Measurements from ENCODE around the gene GRID2.

GRID2 gene

DNA sequence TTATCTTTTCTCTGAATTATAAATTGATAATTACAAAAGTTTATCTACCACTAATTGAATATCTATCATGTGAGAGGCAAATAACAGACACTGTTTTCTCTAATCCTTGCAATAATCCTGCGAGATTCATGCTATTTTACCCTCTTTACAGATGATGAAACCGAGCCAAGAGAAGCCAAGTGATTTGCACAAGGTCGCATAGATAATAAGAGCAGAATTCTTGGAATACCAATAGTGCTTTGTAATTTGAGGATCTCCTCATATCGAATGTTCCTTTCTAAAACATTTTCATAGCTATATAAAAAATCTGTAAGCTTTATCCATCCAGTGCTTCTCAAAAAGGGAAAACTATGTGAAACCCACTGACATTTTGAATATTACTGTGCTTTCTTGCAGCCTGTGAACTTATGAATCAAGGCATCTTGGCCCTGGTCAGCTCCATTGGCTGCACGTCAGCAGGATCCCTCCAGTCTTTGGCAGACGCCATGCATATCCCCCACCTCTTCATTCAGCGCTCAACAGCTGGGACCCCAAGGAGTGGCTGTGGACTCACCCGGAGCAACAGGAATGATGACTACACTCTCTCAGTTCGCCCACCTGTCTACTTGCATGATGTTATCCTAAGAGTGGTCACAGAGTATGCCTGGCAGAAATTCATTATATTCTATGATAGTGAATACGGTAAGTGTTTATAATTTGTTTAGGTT, 781.0 kb downstream of the GRID2 start:
- no peak overlapping the region for H3K4me3 ChIP-seq (ENCODE audit: low read length)
- TF ChIP-seq, protein P1, sequence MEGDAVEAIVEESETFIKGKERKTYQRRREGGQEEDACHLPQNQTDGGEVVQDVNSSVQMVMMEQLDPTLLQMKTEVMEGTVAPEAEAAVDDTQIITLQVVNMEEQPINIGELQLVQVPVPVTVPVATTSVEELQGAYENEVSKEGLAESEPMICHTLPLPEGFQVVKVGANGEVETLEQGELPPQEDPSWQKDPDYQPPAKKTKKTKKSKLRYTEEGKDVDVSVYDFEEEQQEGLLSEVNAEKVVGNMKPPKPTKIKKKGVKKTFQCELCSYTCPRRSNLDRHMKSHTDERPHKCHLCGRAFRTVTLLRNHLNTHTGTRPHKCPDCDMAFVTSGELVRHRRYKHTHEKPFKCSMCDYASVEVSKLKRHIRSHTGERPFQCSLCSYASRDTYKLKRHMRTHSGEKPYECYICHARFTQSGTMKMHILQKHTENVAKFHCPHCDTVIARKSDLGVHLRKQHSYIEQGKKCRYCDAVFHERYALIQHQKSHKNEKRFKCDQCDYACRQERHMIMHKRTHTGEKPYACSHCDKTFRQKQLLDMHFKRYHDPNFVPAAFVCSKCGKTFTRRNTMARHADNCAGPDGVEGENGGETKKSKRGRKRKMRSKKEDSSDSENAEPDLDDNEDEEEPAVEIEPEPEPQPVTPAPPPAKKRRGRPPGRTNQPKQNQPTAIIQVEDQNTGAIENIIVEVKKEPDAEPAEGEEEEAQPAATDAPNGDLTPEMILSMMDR (IDR thresholded peaks at IDR 0.05; ENCODE audit: insufficient read depth, low read depth, low read length, missing control alignments): no peak
- DNase-seq (ENCODE audit: low read depth): no peak

DNA sequence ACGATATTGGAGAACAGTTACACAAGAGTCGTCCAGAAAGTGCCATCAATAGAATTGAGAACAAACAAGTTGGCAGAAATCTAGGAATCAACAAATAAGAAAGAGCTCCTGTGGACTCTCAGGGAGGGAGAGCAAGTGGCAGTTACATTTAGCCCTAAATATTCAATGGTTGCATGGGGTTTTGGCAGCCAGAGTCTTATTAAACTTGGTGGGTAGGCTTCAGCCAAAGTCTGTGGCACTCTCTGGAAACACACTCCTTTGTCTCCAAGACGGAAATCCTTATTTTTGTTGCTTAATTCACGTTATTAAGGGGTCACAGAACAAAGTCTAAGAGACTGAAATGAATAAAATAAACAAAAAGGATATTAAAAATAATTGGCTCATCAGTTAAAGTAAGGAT, 782.6 kb downstream of the GRID2 start:
- TF ChIP-seq, protein P1 (IDR thresholded peaks at IDR 0.05; ENCODE audit: insufficient read depth, low read depth, low read length, missing control alignments): no peak
- no peak overlapping the region for H3K4me3 ChIP-seq (ENCODE audit: low read length)
- DNase-seq (ENCODE audit: low read depth): no peak

DNA sequence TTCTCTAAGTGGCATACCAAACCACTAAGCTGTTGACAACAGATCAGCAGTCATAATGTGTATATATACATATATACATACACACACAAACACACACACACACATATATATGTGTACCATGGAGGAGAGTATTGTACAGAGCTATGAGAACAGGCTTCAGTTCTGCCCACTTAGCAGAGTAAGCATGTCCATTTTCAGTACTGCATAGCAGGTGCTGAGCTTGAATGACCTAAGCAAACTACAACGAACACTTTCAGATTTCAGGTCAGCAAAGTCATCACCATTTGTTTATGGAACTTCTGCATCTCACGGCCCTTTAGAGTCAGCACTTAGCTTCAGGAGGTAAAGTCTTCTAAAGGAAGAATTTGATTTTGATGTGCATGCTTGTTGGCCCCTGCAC, 789.0 kb downstream of the GRID2 start:
- DNase-seq (ENCODE audit: low read depth): no peak
- TF ChIP-seq, protein P1 (IDR thresholded peaks at IDR 0.05; ENCODE audit: insufficient read depth, low read depth, low read length, missing control alignments): no peak
- H3K4me3 ChIP-seq (ENCODE audit: low read length): no peak overlapping the region

DNA sequence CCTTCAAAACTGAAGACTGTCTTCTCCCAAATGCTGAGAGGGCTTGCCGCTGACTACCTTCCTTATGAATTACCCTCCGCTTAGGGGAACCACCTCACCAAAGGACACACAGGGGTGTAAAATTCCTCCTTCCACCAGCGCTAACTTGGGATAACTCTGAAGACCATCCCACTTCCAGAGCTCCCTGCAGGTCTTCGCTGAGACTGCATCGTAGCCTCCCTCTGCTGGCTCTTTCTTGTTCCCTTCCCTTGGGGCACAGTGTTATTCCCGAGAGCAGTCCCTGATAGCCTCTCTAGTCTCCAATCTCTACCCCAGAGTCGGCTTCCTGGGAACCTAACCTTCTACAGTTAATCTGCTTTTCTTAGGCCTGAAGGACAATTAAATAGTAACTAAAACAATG, 799.3 kb downstream of the GRID2 start:
- H3K4me3 ChIP-seq (ENCODE audit: low read length): no peak overlapping the region
- TF ChIP-seq, protein P1 (IDR thresholded peaks at IDR 0.05; ENCODE audit: insufficient read depth, low read depth, low read length, missing control alignments): no peak
- DNase-seq (ENCODE audit: low read depth): no peak

DNA sequence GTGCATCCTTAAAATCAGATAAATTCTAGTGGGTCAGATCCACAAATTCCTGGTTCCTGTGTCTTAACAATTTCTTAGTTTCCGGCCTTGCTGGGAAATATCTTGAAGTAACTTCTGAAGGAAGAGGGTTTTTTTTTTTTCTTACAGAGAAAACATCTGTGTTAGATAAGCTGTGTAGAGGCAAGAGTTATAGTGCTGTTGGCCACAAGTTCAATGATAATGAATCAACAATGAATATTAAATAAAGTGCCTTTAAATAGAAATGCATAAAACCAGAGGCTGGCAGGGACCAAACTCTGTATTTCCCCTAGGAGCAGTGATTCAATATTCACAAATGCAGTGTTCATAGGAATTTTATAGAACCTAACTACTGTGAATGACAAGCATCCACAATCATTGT, 812.9 kb downstream of the GRID2 start:
- TF ChIP-seq, protein P1 (IDR thresholded peaks at IDR 0.05; ENCODE audit: insufficient read depth, low read depth, low read length, missing control alignments): no peak
- DNase-seq (ENCODE audit: low read depth): no peak

DNA sequence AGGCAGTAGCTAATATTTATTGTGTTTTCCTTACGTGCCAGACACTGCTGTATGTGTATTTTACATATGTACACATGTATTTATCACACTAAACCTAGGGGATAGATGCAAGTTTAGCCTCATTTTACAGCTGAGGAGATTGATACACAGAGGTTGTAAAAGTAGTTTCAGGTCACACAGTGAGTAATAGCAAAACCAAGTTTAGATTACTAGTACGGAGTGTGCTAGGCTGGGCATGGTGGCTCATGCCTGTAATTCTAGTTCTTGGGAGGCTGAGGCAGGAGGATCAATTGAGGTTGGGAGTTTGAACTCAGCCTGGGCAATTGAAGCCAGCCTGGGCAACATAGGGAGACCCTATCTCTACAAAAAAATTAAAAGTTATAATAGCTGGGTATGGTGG, 823.7 kb downstream of the GRID2 start:
- DNase-seq (ENCODE audit: low read depth): no peak
- no peak overlapping the region for H3K4me3 ChIP-seq (ENCODE audit: low read length)
- TF ChIP-seq, protein P1 (IDR thresholded peaks at IDR 0.05; ENCODE audit: insufficient read depth, low read depth, low read length, missing control alignments): no peak

More for the DNA sequence above, 812.9 kb downstream of the GRID2 start:
- H3K4me3 ChIP-seq (ENCODE audit: low read length): no peak overlapping the region

DNA sequence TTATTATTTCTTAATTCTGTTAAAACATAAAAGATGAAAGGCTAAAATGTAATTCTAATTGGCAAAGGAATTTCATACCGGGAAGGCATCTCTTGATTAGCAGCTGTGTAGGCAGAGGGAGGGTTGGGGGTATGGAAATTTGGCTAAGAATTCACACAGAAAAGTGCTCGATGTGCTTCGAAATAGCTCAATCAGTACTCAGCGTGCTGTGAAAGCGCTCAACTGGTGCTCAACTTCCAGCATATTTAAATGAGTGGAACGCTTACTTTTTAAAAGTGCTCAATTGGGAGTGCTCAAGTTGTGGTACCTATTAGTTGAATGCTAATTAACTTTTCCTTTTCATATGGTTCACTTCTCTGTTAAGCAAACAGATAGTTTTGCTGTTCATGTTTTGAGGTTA, 828.9 kb downstream of the GRID2 start:
- DNase-seq (ENCODE audit: low read depth): no peak
- no peak overlapping the region for H3K4me3 ChIP-seq (ENCODE audit: low read length)
- TF ChIP-seq, protein P1 (IDR thresholded peaks at IDR 0.05; ENCODE audit: insufficient read depth, low read depth, low read length, missing control alignments): no peak
